Measurements from ENCODE around the gene KCNMA1. TPM values are rescaled to one million over a fixed set of nuclear protein-coding genes. Genes with fewer than 3 reads are reported as not detected.
"Not testable (repeated sequence)": the region's sequence is repeated elsewhere in the genome, so short reads cannot be mapped to it uniquely, and the experiment has no call there.

Gene KCNMA1
- total and polyA plus RNA-seq, 5 donors = 1.5 to 6.1 (median 3.3) TPM

DNA sequence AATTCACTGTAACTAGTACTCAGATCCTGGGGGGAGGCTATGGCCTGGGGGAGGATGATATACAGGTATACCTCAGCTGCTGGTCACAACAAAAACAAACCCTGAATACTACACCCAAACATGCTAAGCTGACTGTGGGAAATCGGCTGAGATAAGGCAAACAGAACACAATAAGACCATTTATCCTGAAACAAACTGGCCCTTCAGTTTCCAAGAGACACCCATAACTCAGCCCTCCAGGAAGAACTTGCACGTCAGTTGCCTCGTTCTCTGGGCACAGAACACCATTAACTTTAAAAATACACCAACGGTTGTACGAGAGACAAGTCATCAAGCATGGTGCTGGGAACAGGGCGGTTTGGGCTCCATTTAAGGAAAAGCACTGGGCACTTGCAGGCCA lies 24.1 kb upstream of the KCNMA1 start:
- Histone ChIP-seq H3K9me3 (ENCODE audit: control insufficient read depth, low read length) (no peaks in the 10 kb centered on the region), H3K4me1 (ENCODE audit: control insufficient read depth, insufficient read depth, low read length) (no peaks in the 10 kb centered on the region), H3K27me3 (ENCODE audit: control insufficient read depth, insufficient read depth) (no peaks in the 10 kb centered on the region), H3K27ac (ENCODE audit: low read length) (no peak overlapping the region), H3K4me3 (ENCODE audit: low read length) (no peak overlapping the region)
- ATAC-seq = no peak
- DNase-seq = no peak
- 56% methylated on average over 6 of the region's 6 CpGs for WGBS
- intact Hi-C loops (cut with DNase I) = no loop called here

- no peaks in the 10 kb centered on the region for H3K27me3 ChIP-seq (ENCODE audit: control insufficient read depth, insufficient read depth)
- WGBS = 47% methylated on average over 3 of the region's 3 CpGs
- H3K27ac ChIP-seq (ENCODE audit: low read length) = no peak overlapping the region
- H3K9me3 ChIP-seq (ENCODE audit: control insufficient read depth, low read length) = no peaks in the 10 kb centered on the region
- intact Hi-C loops (cut with DNase I) = no loop called here
- no peak for ATAC-seq
- no peak for DNase-seq
- H3K4me1 ChIP-seq (ENCODE audit: control insufficient read depth, insufficient read depth, low read length) = no peaks in the 10 kb centered on the region
- H3K4me3 ChIP-seq (ENCODE audit: low read length) = no peak overlapping the region
Measured at GRCh38 chr10:77661100-77661499, 23.5 kb upstream of the KCNMA1 start.

- intact Hi-C loops (cut with DNase I) = not testable (repeated sequence)
Measured at GRCh38 chr10:77659046-77659670, 21.6 kb upstream of the KCNMA1 start.

GRCh38 chr10:77653210-77653609 lies 15.6 kb upstream of the KCNMA1 start:
- no peak overlapping the region for H3K4me3 ChIP-seq (ENCODE audit: low read length)
- no peaks in the 10 kb centered on the region for H3K9me3 ChIP-seq (ENCODE audit: control insufficient read depth, low read length)
- ATAC-seq (no peak), DNase-seq (no peak)
- H3K27me3 ChIP-seq (ENCODE audit: control insufficient read depth, insufficient read depth) = no peaks in the 10 kb centered on the region
- H3K27ac ChIP-seq (ENCODE audit: low read length) = no peak overlapping the region
- intact Hi-C loops (cut with DNase I) = no loop called here
- H3K4me1 ChIP-seq (ENCODE audit: control insufficient read depth, insufficient read depth, low read length) = no peaks in the 10 kb centered on the region

More at GRCh38 chr10:77659046-77659670, 21.6 kb upstream of the KCNMA1 start:
- H3K4me3 ChIP-seq (ENCODE audit: low read length); H3K9me3 ChIP-seq (ENCODE audit: control insufficient read depth, low read length); DNase-seq; H3K27ac ChIP-seq (ENCODE audit: low read length); ATAC-seq; H3K27me3 ChIP-seq (ENCODE audit: control insufficient read depth, insufficient read depth); H3K4me1 ChIP-seq (ENCODE audit: control insufficient read depth, insufficient read depth, low read length): not testable (repeated sequence)
- WGBS = 92% methylated on average over 3 of the region's 3 CpGs

GRCh38 chr10:77649333-77650331 lies 12.0 kb upstream of the KCNMA1 start:
- intact Hi-C loops (cut with DNase I) = no loop called here
- no peak for DNase-seq
- Histone ChIP-seq H3K4me3 (ENCODE audit: low read length) (no peak overlapping the region), H3K9me3 (ENCODE audit: control insufficient read depth, low read length) (no peaks in the 10 kb centered on the region), H3K27ac (ENCODE audit: low read length) (no peak overlapping the region), H3K27me3 (ENCODE audit: control insufficient read depth, insufficient read depth) (peaks cover 3% of the 10 kb centered on the region), H3K4me1 (ENCODE audit: control insufficient read depth, insufficient read depth, low read length) (no peaks in the 10 kb centered on the region)
- no peak for ATAC-seq
- WGBS = 68% methylated on average over 8 of the region's 8 CpGs

GRCh38 chr10:77648472-77648871 lies 10.9 kb upstream of the KCNMA1 start:
- ATAC-seq = no peak

DNA sequence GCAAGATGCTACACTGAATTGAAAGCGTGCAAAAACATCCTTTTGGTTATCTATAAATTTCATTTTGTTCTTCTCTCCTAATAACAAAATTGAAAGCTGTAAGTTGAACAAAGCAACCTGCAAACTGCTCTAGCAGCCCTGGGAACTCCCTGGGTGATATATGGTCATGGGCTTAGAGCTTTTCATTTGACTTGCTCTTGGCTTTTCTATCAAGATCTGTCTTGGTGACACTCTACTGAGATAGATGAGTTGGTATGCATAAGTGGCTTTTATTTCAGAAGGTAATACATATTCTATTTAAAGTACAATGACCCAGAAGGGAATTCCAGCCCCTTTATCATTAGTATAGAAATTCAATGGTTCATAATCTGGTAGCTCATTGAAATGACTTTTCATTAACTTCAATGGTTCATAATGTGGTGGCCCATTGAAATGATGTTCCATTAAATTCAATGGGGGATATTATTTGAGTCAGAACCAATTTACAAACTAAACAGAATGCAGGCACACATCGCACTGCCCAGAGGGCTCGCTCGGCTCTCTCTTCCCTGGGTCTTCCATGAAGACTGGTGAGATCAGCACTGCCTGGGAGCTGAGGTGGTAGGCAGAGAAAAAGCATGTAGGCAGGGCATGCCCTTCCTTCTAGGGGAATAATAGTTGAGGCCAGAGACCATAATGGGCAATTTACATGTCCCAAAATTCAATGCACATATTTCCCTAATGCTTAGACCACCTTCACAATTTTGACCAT lies 10.1 kb upstream of the KCNMA1 start:
- intact Hi-C loops (cut with DNase I) = no loop called here
- H3K4me3 ChIP-seq (ENCODE audit: low read length) = no peak overlapping the region
- WGBS = 89% methylated on average over 4 of the region's 4 CpGs
- no peak overlapping the region for H3K27ac ChIP-seq (ENCODE audit: low read length)
- H3K27me3 ChIP-seq (ENCODE audit: control insufficient read depth, insufficient read depth) = peaks cover 3% of the 10 kb centered on the region
- no peak for ATAC-seq
- no peaks in the 10 kb centered on the region for H3K9me3 ChIP-seq (ENCODE audit: control insufficient read depth, low read length)
- no peak for DNase-seq
- H3K4me1 ChIP-seq (ENCODE audit: control insufficient read depth, insufficient read depth, low read length) = no peaks in the 10 kb centered on the region

More at GRCh38 chr10:77648472-77648871, 10.9 kb upstream of the KCNMA1 start:
- Histone ChIP-seq H3K27me3 (ENCODE audit: control insufficient read depth, insufficient read depth) (peaks cover 3% of the 10 kb centered on the region), H3K27ac (ENCODE audit: low read length) (no peak overlapping the region), H3K4me3 (ENCODE audit: low read length) (no peak overlapping the region), H3K4me1 (ENCODE audit: control insufficient read depth, insufficient read depth, low read length) (no peaks in the 10 kb centered on the region), H3K9me3 (ENCODE audit: control insufficient read depth, low read length) (no peaks in the 10 kb centered on the region)
- WGBS = 79% methylated on average over 1 of the region's 1 CpG
- DNase-seq = no peak
- intact Hi-C loops (cut with DNase I) = no loop called here

- no peak for DNase-seq
- 91% methylated on average over 4 of the region's 4 CpGs for WGBS
- Histone ChIP-seq H3K27me3 (ENCODE audit: control insufficient read depth, insufficient read depth) (peaks cover 3% of the 10 kb centered on the region), H3K27ac (ENCODE audit: low read length) (no peak overlapping the region), H3K4me1 (ENCODE audit: control insufficient read depth, insufficient read depth, low read length) (no peaks in the 10 kb centered on the region), H3K4me3 (ENCODE audit: low read length) (no peak overlapping the region), H3K9me3 (ENCODE audit: control insufficient read depth, low read length) (no peaks in the 10 kb centered on the region)
- intact Hi-C loops (cut with DNase I) = loop anchor here (5.0 kb wide), 4 partner anchors 252 to 477 kb away; no protein-coding TSS in a partner anchor
- ATAC-seq = no peak
Measured at GRCh38 chr10:77644557-77645243, 7.1 kb upstream of the KCNMA1 start.

DNA sequence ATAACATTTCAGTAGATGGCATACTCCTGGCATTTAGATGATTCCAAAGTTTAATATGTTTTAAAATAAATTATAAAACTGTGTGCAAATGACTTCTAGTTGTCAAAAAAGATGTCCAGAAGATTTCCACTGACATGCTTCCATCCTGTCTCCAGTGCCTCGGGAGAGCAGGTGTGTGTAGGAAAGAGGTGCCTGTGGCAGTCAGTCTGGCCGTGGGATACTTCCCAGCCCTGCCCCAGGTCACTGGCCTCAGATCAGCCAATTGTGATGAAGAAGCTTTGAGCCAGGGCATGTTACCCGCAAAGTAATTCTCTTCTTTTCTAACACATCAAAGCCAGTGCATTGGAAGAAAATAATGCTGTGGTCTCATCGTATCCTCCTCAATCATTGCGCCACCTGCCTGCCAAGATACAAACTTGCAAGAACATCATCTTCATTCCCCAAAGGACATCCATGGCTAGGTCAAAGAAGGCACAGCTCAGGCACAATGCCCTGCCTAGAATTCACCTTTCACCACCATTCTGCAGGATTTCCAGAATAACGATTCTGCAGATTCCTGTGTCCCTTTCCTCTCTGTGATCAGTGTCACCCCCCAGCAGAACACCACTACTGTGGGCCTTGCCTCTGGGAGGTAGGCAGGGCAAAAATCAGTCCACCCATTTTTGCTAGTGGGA lies 6.3 kb upstream of the KCNMA1 start:
- H3K9me3 ChIP-seq (ENCODE audit: control insufficient read depth, low read length) = no peaks in the 10 kb centered on the region
- ATAC-seq (no peak), DNase-seq (no peak)
- WGBS = 33% methylated on average over 6 of the region's 6 CpGs
- intact Hi-C loops (cut with DNase I) = loop anchor here (5.0 kb wide), 4 partner anchors 252 to 477 kb away; no protein-coding TSS in a partner anchor
- H3K4me1 ChIP-seq (ENCODE audit: control insufficient read depth, insufficient read depth, low read length) = no peaks in the 10 kb centered on the region
- no peak overlapping the region for H3K4me3 ChIP-seq (ENCODE audit: low read length)
- H3K27me3 ChIP-seq (ENCODE audit: control insufficient read depth, insufficient read depth) = peaks cover 3% of the 10 kb centered on the region
- H3K27ac ChIP-seq (ENCODE audit: low read length) = no peak overlapping the region

DNA sequence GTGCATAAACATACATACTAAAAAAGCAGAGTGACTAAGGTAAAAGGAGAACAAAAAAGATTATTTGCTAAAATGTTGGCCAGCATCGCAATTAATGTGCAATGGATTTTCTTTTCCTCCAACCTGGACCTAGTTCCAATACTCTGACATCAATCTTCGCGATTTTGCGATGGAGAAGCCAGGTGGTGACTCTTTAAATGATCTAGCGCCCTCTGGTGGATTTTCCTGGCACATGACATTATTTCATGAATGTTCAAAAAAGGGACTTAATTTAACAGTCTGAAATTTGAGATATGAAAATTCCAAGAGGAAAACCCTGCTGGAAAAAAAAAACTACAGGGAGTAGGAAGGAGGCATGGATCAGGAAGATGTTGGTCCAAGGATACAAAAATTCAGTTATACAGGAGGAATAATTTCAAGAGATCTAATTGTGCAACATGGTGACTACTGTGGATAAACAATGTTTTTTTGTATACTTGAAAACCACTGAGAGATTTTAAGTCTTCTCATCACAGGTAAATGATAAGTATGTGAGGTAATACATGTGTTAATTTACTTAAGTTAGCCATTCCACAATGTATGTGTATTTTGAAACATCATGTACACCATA lies 4.3 kb upstream of the KCNMA1 start:
- ATAC-seq (no peak), DNase-seq (peak in 1 of 3 donors; percentile 35)
- no peaks in the 10 kb centered on the region for H3K9me3 ChIP-seq (ENCODE audit: control insufficient read depth, low read length)
- intact Hi-C loops (cut with DNase I) = loop anchor here (2.0 to 5.0 kb wide), 5 partner anchors 147 to 475 kb away; no protein-coding TSS in a partner anchor
- WGBS = under 1% methylated on average over 5 of the region's 5 CpGs
- no peak overlapping the region for H3K4me3 ChIP-seq (ENCODE audit: low read length)
- no peaks in the 10 kb centered on the region for H3K4me1 ChIP-seq (ENCODE audit: control insufficient read depth, insufficient read depth, low read length)
- H3K27ac ChIP-seq (ENCODE audit: low read length) = no peak overlapping the region
- peaks cover 3% of the 10 kb centered on the region for H3K27me3 ChIP-seq (ENCODE audit: control insufficient read depth, insufficient read depth)

Measured in right cardiac atrium (tissue), 5 donors.